GM19023 (cell line): ENCODE results near the gene SH2D4B.

Experiments
- ATAC-seq: cut with Tn5 transposase; IDR thresholded peaks from one replicate; pipeline ENCODE4 v1.9.1; 2021; ENCODE audit warnings: mild to moderate bottlenecking, moderate library complexity; ENCODE audit not compliant: unreplicated experiment

The SH2D4B gene

GRCh38 chr10:80585812-80586211, 48.1 kb downstream of the SH2D4B start:
- no peak for ATAC-seq

GRCh38 chr10:80588546-80588945, 50.8 kb downstream of the SH2D4B start:
- no peak for ATAC-seq

- ATAC-seq, result peak; percentile 89
Measured at GRCh38 chr10:80589726-80590373, 52.1 kb downstream of the SH2D4B start.

DNA sequence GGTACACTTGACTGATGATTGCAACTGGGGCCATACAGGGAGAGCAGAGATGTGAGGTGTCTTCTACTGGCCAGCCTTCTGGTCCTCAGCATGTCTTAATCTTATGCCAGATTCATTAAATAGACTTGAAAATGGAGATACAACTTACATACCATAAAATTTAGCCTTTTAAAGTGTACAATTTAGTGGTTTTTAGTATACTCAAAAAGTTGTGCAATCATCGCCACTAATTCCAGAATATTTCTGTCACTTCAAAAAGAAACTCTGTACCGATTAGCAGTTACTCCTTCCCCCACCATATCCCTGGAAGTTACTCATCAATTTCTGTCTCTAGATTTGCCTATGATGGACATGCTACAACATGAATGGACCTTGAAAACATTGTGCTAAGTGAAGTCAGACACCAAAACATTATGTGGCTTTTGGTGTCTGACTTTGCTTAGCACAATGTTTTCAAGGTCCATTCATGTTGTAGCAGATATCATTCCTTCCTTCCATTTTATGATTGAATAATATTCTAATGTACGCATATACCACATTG, 53.0 kb downstream of the SH2D4B start:
- no peak for ATAC-seq

DNA sequence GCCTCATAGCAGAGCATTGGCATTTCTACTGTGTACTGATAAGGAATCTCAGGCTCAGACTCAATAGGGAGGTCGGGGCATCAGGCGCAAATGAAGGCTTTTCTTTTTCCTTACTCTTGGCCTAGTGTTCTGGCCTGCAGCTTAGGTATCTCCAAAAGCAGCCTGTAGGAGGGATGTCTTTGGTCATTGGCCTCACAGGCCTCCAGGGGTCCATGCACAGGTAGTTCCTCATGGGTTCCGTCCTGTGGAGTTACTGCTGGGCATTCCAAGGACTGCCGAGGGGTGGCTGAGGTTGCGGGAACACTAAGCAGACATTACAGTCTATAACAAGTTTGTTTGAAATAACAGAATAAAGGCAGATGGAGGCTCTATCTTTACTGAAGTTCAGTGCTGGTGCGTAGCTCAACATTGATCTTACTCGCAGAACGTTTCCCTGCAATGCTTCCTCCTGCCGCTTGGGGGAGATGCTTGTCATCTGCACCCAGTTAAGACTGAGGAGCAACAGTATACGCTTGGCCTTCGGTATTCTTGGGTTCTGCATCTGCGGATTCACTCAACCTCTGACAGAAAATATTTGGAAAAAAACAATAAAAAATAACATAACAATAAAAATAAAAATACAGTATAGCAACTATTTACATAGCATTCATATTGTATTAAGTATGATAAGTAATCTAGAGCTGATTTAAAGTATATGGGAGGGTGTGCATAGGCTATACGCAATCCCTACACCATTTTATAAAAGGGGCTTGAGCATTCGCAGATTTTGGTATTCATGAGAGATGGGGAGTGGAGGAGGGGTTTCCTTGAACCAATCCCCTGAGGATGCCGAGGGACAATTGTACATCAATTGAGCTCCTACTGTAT, 58.9 kb downstream of the SH2D4B start:
- ATAC-seq, result no peak

- ATAC-seq, result peak; percentile 43
Measured at GRCh38 chr10:80598084-80598798, 60.5 kb downstream of the SH2D4B start.

DNA sequence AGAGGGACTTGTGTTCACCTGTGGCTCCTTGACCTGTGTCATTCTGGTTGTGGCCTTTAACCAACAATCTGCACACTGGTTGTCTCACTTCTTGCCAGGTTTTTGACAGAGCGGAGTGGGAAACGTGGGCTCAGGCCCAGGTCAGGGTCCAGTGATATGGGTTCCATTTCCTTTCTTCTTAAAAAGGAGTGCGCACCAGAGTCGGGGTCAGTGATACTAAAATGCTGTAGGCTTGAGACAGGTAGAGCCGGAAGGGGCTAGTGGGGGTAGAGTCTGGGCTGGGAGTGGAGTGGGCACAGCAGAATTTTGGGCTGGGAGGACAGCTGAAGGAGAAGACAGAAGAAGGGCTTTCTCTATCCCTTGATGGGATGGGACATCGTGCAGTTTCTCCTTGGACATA, 61.2 kb downstream of the SH2D4B start:
- no peak for ATAC-seq

- peak; percentile 74 for ATAC-seq
Measured at GRCh38 chr10:80599424-80599847, 61.7 kb downstream of the SH2D4B start.

DNA sequence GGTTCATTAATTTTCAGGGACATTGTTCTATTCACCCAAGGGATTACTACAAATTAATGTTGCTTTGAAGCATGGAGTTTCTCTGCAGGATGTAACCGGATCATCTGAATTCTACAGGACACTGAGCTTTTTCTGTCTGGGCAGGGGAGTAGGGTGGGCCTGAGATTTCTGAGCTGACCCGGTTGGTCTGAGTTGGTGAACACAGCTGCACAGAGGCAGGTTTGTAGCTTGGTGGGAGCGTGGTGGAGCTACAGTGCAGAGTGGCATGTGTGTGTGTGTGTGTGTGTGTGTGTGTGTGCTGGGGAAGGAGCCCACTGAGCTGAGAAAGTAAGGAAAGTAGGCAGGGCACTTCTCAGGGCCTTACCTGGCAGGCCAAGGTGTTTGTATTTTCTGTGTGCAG, 62.6 kb downstream of the SH2D4B start:
- no peak for ATAC-seq

- ATAC-seq, result no peak
Measured at GRCh38 chr10:80602881-80603280, 65.2 kb downstream of the SH2D4B start.

DNA sequence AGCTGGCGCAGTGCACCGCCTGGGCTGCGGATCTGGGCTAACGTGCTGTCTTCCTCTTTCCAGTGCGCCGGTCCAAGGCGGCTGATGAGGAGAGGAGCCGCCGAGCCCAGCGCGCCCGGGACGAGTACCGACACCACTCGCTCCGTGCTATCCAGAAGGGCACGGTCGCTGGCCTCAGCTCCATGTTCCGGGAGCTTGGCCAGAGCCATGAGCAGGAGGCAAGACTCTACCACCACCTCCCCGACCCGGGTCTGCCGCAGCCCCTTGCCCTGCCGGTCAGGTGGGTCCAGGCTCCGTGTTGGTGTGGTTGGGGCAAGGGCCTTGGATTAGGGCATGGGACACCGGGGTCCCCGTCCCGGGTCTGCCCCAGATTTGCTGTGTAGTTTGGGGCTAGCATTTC, 65.8 kb downstream of the SH2D4B start:
- no peak for ATAC-seq

GRCh38 chr10:80608706-80609105, 71.0 kb downstream of the SH2D4B start:
- no peak for ATAC-seq

DNA sequence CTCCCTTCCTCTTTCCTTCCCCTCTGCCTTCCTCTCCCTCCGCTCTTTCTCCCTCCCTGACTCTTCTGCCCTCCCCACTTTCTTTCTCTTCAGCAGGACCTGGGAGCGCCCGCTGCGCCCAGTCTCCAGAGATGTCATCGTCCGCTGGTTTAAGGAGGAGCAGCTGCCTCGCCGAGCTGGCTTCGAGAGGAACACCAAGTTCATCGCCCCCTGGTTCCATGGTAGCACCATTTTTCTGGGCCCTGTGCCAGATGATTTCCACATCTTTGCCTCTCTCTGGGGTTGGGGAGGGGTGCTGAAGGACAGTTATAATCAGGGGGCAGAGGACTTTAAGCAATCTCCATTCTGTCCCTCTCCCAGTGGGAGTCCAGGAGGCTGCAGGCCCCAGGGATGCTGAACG, 71.6 kb downstream of the SH2D4B start:
- ATAC-seq, result no peak

GRCh38 chr10:80611481-80612185, 73.9 kb downstream of the SH2D4B start:
- ATAC-seq, result no peak

DNA sequence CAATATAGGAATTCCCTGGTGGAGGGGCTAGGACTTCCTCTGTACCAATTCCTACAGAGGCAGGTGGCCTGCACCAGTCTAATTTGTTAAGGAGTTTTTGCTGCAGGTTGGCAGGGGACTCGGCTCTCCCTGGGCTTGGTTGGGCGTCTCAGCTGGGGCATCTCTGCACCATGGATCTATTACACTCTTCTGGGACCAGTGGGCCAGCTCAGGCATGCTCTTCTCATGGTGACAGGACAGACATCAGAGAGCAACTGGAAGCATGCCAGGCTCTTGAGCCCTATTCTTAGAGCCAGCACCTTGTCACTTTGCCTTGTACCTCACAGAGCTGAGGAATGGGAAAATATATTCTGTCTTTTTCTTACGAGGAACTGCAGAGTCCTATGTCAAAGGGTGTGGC, 74.6 kb downstream of the SH2D4B start:
- ATAC-seq, result no peak

- no peak for ATAC-seq
Measured at GRCh38 chr10:80613466-80614170, 75.9 kb downstream of the SH2D4B start.

DNA sequence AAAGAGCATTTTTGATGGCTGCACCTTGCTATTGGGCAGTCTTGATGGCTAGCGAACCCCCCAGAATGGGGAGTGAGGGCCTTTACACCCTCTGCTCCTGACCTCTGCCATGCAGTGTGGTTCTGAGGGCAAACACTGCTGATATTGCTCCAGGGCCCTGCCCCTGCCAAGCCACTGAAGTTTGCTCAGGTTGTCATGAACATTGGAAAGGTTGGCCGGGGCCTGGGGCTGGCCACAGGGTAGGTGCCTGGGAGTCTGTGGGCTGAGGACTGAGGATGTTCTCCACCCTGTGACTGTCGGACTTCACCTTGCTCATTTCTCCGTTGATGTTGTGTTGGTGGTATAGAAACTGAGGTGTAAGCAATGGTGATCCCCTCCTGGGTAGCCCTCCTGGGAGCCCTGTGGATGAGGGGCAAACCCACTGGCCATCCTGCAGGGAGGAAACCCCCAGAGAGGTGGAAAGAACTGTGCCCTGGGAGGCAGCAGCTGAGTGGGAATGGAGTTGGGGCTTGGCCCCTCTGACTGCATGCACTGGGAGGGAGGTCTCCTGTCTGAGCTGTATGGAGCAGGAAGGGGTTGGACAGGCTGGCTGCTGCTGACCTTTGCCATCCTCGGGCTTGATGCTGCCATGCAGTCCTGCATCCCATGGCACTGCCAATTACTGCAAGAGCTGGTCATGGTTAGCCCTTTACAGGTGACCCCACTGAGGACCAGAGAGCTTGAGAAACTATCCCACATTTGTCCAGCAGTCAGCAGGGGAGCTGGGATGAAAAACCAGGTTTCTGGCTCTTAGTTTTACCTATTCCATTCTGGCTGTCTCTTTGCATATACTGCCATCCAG, 77.1 kb downstream of the SH2D4B start:
- ATAC-seq, result no peak

- no peak for ATAC-seq
Measured at GRCh38 chr10:80617807-80618206, 80.1 kb downstream of the SH2D4B start.

- ATAC-seq, result no peak
Measured at GRCh38 chr10:80619036-80619435, 81.3 kb downstream of the SH2D4B start.
